D721Med (cell line): Measurements from ENCODE around the gene TPT1.
"Not testable (repeated sequence)": the region's sequence is repeated elsewhere in the genome, so short reads cannot be mapped to it uniquely, and the experiment has no call there.

Experiments used
- DNase-seq: peaks from one replicate; pipeline ENCODE4 v3.0.0; 2011; ENCODE audit warnings: low spot score; ENCODE audit not compliant: insufficient read length
- FAIRE-seq: peaks from 2 replicates; lab custom pipeline; 2011; peaks lifted over from hg19 to GRCh38; lab: Jason Lieb, UNC
- TF ChIP-seq, protein P1 (sequence below): IDR thresholded peaks from 2 replicates; pipeline ENCODE4 v1.5.1; 2012; ENCODE audit warnings: mild to moderate bottlenecking, control low read depth; ENCODE audit not compliant: insufficient read depth; ENCODE audit errors: missing control alignments

The TPT1 gene

DNA sequence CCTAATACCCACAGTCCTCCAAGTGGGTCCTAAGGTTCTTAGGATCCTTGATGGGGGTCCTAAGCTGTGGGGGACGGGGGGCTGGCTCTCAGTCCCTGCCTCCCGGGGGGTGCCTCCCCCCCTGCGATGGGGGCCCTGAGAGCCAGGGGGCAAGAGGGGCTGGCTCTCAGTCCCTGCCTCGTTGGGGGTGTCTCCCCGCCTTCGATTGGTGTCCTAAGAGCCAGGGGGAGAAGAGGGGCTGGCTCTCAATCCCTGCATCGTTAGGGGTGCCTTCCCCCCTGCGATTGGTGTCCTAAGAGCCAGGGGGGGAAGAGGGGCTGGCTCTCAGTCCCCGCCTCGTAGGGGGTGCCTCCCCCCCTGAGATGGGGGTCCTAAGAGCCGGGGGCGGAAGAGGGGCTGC, 40.2 kb upstream of the TPT1 start:
- DNase-seq, result no peak
- no peak for FAIRE-seq
- TF ChIP-seq, protein P1, sequence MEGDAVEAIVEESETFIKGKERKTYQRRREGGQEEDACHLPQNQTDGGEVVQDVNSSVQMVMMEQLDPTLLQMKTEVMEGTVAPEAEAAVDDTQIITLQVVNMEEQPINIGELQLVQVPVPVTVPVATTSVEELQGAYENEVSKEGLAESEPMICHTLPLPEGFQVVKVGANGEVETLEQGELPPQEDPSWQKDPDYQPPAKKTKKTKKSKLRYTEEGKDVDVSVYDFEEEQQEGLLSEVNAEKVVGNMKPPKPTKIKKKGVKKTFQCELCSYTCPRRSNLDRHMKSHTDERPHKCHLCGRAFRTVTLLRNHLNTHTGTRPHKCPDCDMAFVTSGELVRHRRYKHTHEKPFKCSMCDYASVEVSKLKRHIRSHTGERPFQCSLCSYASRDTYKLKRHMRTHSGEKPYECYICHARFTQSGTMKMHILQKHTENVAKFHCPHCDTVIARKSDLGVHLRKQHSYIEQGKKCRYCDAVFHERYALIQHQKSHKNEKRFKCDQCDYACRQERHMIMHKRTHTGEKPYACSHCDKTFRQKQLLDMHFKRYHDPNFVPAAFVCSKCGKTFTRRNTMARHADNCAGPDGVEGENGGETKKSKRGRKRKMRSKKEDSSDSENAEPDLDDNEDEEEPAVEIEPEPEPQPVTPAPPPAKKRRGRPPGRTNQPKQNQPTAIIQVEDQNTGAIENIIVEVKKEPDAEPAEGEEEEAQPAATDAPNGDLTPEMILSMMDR, result no peak

DNA sequence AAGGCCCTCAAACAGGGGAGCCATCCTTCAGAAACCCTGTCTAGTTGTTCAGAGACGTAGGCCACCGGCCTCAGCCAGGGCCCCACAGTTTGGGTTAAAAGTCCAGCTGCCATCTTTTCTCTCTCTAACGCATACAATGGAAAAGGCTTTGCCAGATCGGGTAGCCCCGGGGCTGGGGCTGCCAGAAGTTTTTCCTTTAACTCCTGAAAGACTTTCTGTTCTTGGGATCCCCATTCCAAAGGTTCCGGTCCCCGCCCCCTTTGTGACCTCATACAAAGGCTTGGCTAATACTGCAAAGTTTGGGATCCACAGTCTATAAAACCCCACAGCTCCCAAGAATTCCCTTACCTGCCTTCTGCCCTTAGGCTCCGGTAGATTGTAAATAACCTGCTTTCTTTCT, 39.7 kb upstream of the TPT1 start:
- not testable (repeated sequence) for FAIRE-seq, DNase-seq

DNA sequence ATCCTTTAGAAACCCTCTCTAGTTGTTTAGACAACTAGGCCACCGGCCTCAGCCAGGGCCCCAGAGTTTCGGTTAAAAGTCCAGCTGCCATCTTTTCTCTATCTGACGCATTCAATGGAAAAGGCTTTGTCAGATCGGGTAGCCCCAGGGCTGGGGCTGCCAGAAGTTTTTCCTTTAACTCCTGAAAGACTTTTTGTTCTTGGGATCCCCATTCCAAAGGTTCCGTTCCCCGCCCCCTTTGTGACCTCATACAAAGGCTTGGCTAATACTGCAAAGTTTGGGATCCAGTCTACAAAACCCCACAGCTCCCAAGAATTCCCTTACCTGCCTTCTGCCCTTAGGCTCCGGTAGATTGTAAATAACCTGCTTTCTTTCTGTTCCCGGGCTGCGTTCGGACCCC, 38.5 kb upstream of the TPT1 start:
- FAIRE-seq, DNase-seq: not testable (repeated sequence)

GRCh38 chr13:45378786-45379185, 37.8 kb upstream of the TPT1 start:
- FAIRE-seq, DNase-seq: not testable (repeated sequence)

- not testable (repeated sequence) for FAIRE-seq, DNase-seq
These were observed 36.3 kb upstream of the TPT1 start for GRCh38 chr13:45377314-45377713.

GRCh38 chr13:45376651-45377050, 35.7 kb upstream of the TPT1 start:
- FAIRE-seq, DNase-seq: not testable (repeated sequence)

- no peak for FAIRE-seq
- DNase-seq, result no peak
- TF ChIP-seq, protein P1, result no peak
These were observed 33.9 kb upstream of the TPT1 start for GRCh38 chr13:45374917-45375316.

DNA sequence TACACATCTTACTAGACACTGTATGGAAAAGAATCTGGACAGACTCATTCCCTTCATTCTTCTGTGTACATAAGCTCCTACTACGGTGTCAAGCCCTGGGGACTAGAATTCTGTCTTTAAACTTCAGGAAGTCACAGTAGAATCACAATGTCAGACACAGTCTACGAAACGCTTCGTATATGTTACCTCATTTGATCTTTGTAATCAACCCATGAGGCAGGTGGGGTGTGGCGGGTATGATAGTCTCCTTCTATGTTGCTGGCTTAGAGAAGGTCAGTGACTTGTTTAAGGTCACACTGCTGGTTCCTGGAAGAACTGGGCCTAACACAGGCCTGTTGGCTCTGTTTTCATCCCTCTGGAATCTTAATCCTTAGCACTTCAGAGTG, 32.2 kb upstream of the TPT1 start:
- TF ChIP-seq, protein P1, result no peak
- no peak for DNase-seq
- no peak for FAIRE-seq

DNA sequence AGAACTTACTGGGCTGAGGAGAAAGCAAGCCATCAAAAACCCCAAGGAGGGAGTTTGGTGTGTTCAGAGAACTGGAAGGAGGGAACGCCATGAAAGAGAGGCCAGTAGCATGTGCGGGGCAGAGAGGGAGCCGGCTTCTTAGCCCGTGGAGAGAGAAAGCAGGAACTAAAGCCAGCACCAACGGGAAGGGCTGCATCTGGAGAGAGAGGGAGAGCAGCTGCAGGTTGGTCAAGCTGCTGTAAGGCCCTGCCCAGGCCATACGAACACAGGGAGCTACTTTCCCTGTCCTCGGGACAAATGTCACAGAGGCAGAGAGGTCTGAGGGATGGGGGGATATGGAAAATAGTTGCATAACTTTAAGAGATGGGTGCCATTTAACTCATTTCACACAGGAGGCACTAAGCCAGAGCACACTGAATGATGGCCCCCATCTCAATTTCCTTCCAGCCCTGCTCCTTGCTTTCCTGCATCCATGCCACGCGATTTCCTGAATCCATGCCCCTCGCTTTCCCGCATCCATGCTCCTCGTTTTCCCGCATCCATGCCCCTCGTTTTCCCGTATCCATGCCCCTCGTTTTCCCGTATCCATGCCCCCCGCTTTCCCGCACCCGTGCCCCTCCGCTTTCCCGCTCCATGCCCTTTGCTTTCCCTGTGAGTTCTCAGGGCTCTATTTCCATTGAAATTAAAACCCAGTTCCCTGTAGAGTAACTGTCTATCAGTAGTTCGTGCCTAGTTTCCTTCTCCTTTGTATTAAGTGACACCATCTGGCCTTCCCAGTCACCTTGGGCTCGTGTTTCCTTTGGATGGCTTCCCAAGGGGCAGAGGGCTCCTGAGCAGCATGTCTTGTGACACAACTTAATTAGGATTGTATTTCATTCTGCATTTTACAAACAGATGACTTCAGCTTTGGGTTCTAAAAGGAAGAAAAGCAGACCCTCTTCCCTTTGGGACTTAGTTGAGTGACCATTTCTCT, 31.5 kb upstream of the TPT1 start:
- DNase-seq (no peak), FAIRE-seq (no peak)
- TF ChIP-seq, protein P1, result no peak

DNA sequence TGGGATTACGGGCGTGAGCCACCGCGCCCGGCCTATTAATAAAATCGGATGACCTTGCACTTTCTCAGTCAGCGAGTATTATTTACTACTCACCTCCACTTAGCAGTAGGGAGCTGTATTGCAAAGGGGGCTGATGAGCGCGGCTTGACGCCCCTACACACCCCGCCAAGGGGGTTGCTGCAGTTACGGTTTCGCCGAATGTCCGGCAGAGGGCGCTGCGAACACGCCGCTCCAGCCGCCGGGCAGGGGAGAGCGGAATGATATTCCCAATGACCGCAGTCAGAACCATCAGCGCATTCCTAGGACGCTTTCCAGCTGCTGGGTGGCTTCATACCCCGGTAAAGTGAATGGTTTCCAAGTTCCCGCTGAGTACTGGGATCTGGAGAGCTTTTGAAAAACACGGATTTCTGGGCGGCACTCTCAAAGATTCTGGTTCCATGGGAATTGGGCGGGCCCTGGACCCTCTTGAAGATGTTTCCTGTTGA, 30.0 kb upstream of the TPT1 start:
- DNase-seq, result peak; percentile 82
- TF ChIP-seq, protein P1, result peak; percentile 79
- no peak for FAIRE-seq
